ENCODE measurements around the gene METAP1D. TPM values are rescaled to one million over a fixed set of nuclear protein-coding genes. Genes with fewer than 3 reads are reported as not detected.
A peak's percentile ranks its signal among the peaks of the same experiment; 100 is the strongest.

The METAP1D gene
- total RNA-seq, 1 experiment from 2014 or later, result 5.2 TPM

DNA sequence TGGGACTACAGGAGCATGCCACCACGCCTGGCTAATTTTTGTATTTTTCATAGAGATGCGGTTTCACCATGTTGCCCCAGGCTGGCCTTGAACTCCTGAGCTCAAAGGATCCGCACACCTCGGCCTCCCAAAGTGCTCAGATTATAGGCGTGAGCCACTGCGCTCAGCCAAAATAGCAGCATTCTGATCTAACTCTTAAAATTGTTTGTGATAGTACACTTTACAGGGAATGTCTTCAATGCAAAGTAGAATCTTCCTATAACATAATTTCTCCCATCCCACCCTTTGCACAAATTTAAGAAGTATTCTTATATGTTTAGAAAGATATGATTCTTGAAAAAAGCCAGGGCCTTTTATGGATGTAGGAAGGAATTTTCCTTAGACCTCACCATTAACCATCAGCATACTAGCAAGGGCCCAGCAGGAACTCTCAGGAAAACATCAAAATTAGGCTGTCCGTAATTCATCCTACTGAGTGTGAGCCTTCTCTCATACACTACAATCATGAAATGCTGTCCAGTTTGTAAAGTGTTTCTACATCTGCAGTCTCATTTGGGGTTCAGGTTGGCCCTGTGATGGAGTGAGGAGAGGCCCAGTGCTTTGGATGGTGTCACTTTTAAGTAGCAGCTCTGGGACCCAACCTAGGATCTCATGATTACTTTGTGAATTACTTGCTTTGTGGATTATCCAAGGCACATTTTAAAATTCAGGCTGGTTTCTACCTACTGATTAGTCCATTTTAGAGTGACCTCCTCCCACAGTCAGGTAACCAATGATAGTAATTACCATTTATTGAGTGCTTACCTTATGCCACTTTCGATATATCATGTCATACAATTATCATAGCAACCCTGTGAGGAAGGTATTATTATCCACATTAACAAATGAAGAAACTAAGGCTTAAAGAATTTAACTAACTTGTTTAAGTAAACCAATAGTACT is 48.1 kb downstream of the METAP1D start:
- no CpG with 5 or more reads among the region's 8 CpGs for WGBS (ENCODE audit: extremely low coverage, insufficient read length, low lambda C conversion rate)
- Mint-ChIP-seq H3K4me1 (no peaks in the 10 kb centered on the region), H3K36me3 (ENCODE audit: insufficient read depth in 1 of 3, low read depth in 3 of 3) (no peaks in the 10 kb centered on the region), H3K27ac (peak overlapping the region; percentile 14 to 57 (median 41); a peak in 2 of 7 replicates), H3K4me3 (no peak overlapping the region), H3K9me3 (no peaks in the 10 kb centered on the region), H3K27me3 (ENCODE audit: low read depth) (no peaks in the 10 kb centered on the region)
- no peak overlapping the region for H2BK20ac ChIP-seq (ENCODE audit: low read depth, low read length, poor library complexity, severe bottlenecking)
- no peak overlapping the region for H3K4me2 ChIP-seq (ENCODE audit: insufficient read depth, insufficient read length, low read length)
- no peak overlapping the region for H3K56ac ChIP-seq (ENCODE audit: insufficient read length, low read depth, low read length)
- H3K18ac ChIP-seq (ENCODE audit: insufficient read length, low read depth, low read length), result no peak overlapping the region
- no peak overlapping the region for H3K9ac ChIP-seq (ENCODE audit: extremely low read depth, insufficient read length, low read length)
- no peaks in the 10 kb centered on the region for H3K27me3 ChIP-seq (ENCODE audit: insufficient read depth, low read length)
- H2BK15ac ChIP-seq (ENCODE audit: low read depth, low read length), result no peak overlapping the region
- no peak overlapping the region for H4K5ac ChIP-seq (ENCODE audit: insufficient read length, low read depth, low read length)
- H3K27ac ChIP-seq (ENCODE audit: insufficient read length, low read depth, low read length), result no peak overlapping the region
- H3K79me1 ChIP-seq (ENCODE audit: insufficient read depth, low read depth, low read length, poor library complexity, severe bottlenecking), result no peaks in the 10 kb centered on the region
- H3K9me3 ChIP-seq (ENCODE audit: control insufficient read depth, low read depth, low read length), result no peaks in the 10 kb centered on the region
- no peaks in the 10 kb centered on the region for H4K20me1 ChIP-seq (ENCODE audit: control insufficient read depth, insufficient read depth, insufficient read length)
- no peak overlapping the region for H4K91ac ChIP-seq (ENCODE audit: insufficient read length, low read depth, low read length)
- no peak overlapping the region for H2AFZ ChIP-seq (ENCODE audit: low read length)
- no peaks in the 10 kb centered on the region for H3K79me2 ChIP-seq (ENCODE audit: insufficient read depth, low read length)
- H3K14ac ChIP-seq (ENCODE audit: insufficient read depth, low read length), result no peak overlapping the region
- no peak overlapping the region for H4K8ac ChIP-seq (replicated peaks; ENCODE audit: insufficient read length, low read depth, low read length)
- H2BK5ac ChIP-seq (ENCODE audit: insufficient read length, low read length), result no peak overlapping the region
- no peak overlapping the region for H2AK5ac ChIP-seq (ENCODE audit: insufficient read length, low read length)
- no peak for DNase-seq
- H3K4ac ChIP-seq (ENCODE audit: low read depth, low read length), result no peak overlapping the region
- H2BK12ac ChIP-seq (ENCODE audit: insufficient read length, low read depth, low read length), result no peak overlapping the region
- no peak overlapping the region for H2BK120ac ChIP-seq (ENCODE audit: low read depth, low read length, poor library complexity, severe bottlenecking)
- no peaks in the 10 kb centered on the region for H3K4me1 ChIP-seq (ENCODE audit: insufficient read depth, low read length)
- H3T11ph ChIP-seq (ENCODE audit: low read length), result no peak overlapping the region
- TF ChIP-seq, protein P1, sequence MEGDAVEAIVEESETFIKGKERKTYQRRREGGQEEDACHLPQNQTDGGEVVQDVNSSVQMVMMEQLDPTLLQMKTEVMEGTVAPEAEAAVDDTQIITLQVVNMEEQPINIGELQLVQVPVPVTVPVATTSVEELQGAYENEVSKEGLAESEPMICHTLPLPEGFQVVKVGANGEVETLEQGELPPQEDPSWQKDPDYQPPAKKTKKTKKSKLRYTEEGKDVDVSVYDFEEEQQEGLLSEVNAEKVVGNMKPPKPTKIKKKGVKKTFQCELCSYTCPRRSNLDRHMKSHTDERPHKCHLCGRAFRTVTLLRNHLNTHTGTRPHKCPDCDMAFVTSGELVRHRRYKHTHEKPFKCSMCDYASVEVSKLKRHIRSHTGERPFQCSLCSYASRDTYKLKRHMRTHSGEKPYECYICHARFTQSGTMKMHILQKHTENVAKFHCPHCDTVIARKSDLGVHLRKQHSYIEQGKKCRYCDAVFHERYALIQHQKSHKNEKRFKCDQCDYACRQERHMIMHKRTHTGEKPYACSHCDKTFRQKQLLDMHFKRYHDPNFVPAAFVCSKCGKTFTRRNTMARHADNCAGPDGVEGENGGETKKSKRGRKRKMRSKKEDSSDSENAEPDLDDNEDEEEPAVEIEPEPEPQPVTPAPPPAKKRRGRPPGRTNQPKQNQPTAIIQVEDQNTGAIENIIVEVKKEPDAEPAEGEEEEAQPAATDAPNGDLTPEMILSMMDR (conservative IDR thresholded peaks at IDR 0.05), result no peak
- H3K23ac ChIP-seq (ENCODE audit: insufficient read length, low read depth, low read length), result no peak overlapping the region
- no peaks in the 10 kb centered on the region for H3K23me2 ChIP-seq (ENCODE audit: insufficient read length, low read depth, low read length, poor library complexity, severe bottlenecking)
